ENCODE results near the gene MBTPS1. TPM values are rescaled to one million over a fixed set of nuclear protein-coding genes. Genes with fewer than 3 reads are reported as not detected.

Gene MBTPS1
- polyA plus RNA-seq (2013, experiment 1 of 2; ENCODE audit: insufficient read length) = 82.9 TPM
- polyA plus RNA-seq (2013, experiment 2 of 2; ENCODE audit: insufficient read length) = 83.0 TPM

- peak; percentile 99 for DNase-seq
Measured at GRCh38 chr16:84116720-84117493, at the start of gene MBTPS1. MBTPS1 (minus strand) TSS chr16:84116942; CDS start chr16:84101783, 15,159 bp downstream.

- no peak for DNase-seq
Measured at GRCh38 chr16:84165746-84166145, 49.0 kb upstream of the MBTPS1 start.

- DNase-seq = no peak
Measured at GRCh38 chr16:84161801-84162200, 45.1 kb upstream of the MBTPS1 start.

- no peak for DNase-seq
Measured at GRCh38 chr16:84161037-84161436, 44.3 kb upstream of the MBTPS1 start.

- no peak for DNase-seq
Measured at GRCh38 chr16:84159800-84160199, 43.1 kb upstream of the MBTPS1 start.

GRCh38 chr16:84159007-84159406 lies 42.3 kb upstream of the MBTPS1 start:
- no peak for DNase-seq

- DNase-seq = peak; percentile 40
Measured at GRCh38 chr16:84156342-84156784, 39.6 kb upstream of the MBTPS1 start.

GRCh38 chr16:84155771-84156170 lies 39.0 kb upstream of the MBTPS1 start:
- DNase-seq = no peak

- no peak for DNase-seq
Measured at GRCh38 chr16:84155226-84155625, 38.5 kb upstream of the MBTPS1 start.

- DNase-seq = no peak
Measured at GRCh38 chr16:84153660-84154214, 37.0 kb upstream of the MBTPS1 start.

GRCh38 chr16:84150926-84151325 lies 34.2 kb upstream of the MBTPS1 start:
- no peak for DNase-seq

GRCh38 chr16:84144859-84145639 lies 28.3 kb upstream of the MBTPS1 start, which contains the start of the genes DNAAF1 and HSDL1:
DNAAF1 (plus strand) TSS chr16:84145308; CDS start chr16:84145441, 133 bp downstream.
HSDL1 (minus strand) TSS chr16:84145177; CDS start chr16:84131321, 13,856 bp downstream.
- DNase-seq = peak; percentile 84

- no peak for DNase-seq
Measured at GRCh38 chr16:84144209-84144858, 27.6 kb upstream of the MBTPS1 start.

GRCh38 chr16:84143784-84144199 lies 27.1 kb upstream of the MBTPS1 start:
- DNase-seq = peak; percentile 15

GRCh38 chr16:84143081-84143480 lies 26.3 kb upstream of the MBTPS1 start:
- DNase-seq = no peak

- DNase-seq = no peak
Measured at GRCh38 chr16:84141143-84141670, 24.5 kb upstream of the MBTPS1 start.

- no peak for DNase-seq
Measured at GRCh38 chr16:84139628-84140258, 23.0 kb upstream of the MBTPS1 start.

GRCh38 chr16:84138824-84139627 lies 22.3 kb upstream of the MBTPS1 start:
- peak; percentile 10 for DNase-seq

GRCh38 chr16:84138500-84138823 lies 21.7 kb upstream of the MBTPS1 start:
- DNase-seq = no peak

GRCh38 chr16:84137769-84138357 lies 21.1 kb upstream of the MBTPS1 start:
- no peak for DNase-seq
